HG02610 (cell line): Measurements from ENCODE around the gene KRTCAP2.

ENCODE experiments used
- ATAC-seq: cut with Tn5 transposase; IDR thresholded peaks from one replicate; pipeline ENCODE4 v1.9.1; 2021; ENCODE audit warnings: mild to moderate bottlenecking, moderate library complexity; ENCODE audit not compliant: unreplicated experiment

Gene KRTCAP2

DNA sequence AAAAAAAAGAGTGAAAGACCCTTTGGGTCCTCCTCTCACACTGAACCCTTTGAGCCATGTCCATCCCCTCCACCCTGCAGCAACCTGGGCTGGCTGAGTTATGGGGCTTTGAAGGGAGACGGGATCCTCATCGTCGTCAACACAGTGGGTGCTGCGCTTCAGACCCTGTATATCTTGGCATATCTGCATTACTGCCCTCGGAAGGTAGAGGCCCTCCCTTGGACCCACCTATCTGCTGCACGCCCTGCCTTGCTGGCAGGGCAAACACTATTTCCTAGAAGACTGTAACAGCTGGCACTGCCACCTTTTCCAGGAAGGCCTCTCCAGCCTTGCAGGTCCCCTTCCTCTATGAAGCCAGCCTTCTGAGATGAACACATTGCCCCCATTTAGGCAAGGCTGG is 36.4 kb downstream of the KRTCAP2 start:
- no peak for ATAC-seq

DNA sequence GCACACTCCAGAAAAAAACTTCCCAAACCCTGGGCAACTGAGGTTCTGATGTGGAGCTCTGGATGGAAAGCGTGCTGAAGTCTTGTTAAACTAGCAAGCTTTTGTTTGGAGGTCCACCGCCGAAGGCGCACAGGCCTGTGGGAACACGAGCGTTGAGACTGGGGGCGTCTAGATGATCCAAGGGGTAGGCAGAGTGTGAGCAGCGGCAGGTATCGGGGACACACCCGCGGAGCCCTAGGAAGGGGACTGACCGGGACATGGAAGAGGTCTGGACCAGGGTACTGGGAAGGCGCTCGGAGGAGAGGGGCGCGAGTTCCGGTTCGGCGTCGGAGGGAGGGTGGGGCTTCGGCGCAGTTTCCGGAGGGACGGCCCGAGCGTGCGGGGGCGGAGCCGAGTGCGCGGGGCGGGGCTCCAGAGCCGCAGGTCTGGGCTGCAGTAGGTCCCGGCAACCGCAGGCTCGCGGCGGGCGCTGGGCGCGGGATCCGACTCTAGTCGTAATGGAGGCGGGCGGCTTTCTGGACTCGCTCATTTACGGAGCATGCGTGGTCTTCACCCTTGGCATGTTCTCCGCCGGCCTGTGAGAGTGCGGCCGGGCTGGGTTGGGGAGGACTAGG is 37.6 kb downstream of the KRTCAP2 start, which contains the start of gene SLC50A1:
Gene SLC50A1, plus strand, starts transcription at position 438 of the 614 bp plus-strand sequence. Its CDS starts 60 bp downstream, at position 498.
- peak; percentile 77 for ATAC-seq

DNA sequence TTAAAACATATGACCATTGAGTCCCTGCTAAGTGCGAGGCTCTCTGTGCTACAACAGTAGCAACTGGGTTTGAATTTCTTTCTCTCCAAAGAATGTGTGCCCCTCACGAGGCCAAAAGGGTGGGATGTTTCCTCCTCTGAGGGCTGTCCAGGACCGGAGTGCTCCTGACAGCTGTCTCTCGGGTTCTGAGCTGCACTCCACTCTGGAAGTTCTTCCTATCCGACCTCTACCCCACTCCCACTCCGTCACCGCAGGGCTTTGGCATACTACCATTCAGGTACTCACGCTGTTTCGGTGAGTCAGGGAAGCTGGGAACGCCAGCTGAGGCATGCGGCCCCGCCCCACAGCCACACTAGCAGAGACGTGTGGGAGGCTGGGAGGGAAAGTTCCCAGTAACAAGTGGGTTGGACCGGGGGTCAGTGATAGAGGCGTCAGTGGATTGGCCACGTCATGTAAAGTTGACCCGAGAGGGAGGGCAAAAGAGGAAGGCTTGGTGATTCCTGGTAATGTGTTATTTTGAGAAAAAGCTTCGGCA is 38.2 kb downstream of the KRTCAP2 start:
- ATAC-seq: no peak

DNA sequence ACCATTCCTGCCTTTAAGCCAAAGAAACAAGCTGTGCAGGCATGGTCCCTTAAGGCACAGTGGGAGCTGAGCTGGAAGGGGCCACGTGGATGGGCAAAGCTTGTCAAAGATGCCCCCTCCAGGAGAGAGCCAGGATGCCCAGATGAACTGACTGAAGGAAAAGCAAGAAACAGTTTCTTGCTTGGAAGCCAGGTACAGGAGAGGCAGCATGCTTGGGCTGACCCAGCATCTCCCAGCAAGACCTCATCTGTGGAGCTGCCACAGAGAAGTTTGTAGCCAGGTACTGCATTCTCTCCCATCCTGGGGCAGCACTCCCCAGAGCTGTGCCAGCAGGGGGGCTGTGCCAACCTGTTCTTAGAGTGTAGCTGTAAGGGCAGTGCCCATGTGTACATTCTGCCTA is 38.8 kb downstream of the KRTCAP2 start:
- ATAC-seq: no peak

DNA sequence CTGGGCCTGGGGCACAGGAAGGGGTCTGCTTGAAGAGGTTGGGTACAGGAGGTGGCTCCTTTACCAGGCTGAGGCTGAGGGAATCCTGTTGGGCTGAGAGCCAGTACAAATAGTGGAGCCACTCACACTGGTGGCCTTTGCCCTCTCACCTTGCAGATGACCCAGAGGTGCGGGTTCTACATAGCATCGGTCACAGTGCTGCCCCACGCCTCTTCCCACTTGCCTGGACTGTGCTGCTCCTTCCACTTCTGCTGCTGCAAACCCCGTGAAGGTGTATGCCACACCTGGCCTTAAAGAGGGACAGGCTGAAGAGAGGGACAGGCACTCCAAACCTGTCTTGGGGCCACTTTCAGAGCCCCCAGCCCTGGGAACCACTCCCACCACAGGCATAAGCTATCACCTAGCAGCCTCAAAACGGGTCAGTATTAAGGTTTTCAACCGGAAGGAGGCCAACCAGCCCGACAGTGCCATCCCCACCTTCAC is 39.3 kb downstream of the KRTCAP2 start:
- no peak for ATAC-seq

DNA sequence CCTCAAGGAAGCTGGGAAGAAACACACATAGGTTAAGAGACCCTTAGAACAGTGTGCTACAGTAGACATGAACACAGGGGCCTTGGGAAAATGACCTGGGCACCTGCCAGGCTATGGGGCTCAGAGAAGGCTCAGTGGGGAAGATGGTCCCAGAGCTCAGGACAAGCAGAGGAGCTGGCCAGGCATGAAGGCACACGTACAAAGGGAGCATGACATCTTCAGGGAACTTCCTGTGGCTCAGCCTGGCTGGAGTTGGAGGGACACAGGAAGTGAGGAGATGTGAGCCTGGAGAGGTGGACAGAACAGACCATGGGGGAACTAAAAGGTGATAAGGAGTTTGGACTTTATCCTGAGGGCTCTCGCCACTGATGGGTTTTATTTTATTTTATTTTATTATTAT is 41.2 kb downstream of the KRTCAP2 start:
- ATAC-seq: no peak

DNA sequence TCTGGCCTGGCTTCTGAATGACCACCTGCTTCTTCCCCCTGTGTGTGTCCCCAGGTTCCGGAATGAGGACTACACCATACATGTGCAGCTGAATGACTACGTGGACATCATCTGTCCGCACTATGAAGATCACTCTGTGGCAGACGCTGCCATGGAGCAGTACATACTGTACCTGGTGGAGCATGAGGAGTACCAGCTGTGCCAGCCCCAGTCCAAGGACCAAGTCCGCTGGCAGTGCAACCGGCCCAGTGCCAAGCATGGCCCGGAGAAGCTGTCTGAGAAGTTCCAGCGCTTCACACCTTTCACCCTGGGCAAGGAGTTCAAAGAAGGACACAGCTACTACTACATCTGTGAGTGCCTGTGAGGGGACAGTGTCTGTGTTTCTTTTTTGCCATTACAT is 41.8 kb downstream of the KRTCAP2 start:
- ATAC-seq: no peak

DNA sequence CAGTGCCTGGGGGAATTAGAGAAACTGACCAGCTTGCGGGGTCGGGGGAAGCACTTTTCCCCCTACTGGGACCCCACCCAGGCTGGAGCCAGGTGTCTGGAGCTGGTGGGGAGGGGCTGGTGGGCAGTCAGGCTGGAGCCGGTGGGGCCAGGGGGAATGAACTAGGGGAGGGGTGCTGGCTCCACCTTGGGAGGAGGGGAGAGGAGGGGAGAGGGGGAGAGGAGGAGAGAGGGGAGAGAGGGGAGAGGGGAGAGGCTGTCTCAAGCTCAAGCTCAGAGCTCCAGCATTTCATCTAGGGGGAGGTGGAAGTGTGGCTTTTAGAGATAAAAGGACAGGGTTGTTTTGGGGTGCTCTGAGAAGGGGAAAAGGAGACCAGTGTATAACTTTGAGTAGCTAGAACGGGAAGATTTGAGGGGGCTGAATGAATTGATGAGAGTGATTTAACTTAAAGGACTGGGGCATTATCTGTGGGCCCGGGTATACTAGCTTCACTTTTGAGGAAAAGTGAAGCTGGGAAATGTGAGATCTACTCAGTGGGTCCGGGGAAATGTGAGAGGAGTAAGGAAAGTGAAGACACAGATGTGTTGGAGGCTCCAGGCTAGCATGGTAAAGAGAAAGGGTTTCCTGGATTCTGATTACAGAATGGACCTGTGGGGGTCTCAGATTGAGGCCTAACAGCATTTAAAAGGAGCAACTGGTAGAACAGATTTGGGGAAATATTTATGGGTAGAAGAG is 42.7 kb downstream of the KRTCAP2 start:
- ATAC-seq: no peak

DNA sequence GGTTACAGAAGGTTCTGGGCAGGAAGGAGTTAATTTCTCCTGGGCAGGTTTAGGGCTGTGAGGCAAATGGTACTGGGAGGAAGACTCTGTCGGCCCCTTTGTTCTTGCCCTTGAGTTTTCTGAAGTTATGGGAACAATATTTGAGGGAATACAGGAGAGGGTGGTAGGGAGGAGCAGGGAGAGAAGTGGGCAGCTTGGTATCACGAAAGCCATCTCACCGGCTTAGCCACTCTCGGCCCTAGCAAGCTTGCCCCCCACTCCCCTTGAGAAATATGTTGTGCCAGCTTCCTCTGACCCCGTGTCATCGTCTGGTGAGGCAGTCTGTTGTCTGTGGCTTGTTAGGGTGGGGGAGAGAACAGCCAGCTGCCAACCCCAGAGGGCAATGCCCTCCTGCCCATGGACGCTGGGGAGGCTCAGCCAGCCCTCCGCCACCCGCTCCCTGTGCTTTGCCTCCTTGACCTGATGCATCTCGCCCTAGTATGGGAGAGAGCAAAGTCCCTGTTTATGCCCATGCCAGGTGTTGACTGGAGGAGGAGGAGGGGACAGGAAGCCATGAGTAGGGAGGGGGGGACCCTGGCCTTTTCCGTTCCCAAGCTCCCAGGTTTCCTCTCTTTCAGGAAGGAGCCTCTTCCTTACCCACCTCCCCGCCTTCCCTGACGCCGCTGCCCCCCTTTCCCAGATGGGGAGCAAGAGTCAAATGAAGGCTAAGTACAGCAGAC is 44.2 kb downstream of the KRTCAP2 start:
- no peak for ATAC-seq

DNA sequence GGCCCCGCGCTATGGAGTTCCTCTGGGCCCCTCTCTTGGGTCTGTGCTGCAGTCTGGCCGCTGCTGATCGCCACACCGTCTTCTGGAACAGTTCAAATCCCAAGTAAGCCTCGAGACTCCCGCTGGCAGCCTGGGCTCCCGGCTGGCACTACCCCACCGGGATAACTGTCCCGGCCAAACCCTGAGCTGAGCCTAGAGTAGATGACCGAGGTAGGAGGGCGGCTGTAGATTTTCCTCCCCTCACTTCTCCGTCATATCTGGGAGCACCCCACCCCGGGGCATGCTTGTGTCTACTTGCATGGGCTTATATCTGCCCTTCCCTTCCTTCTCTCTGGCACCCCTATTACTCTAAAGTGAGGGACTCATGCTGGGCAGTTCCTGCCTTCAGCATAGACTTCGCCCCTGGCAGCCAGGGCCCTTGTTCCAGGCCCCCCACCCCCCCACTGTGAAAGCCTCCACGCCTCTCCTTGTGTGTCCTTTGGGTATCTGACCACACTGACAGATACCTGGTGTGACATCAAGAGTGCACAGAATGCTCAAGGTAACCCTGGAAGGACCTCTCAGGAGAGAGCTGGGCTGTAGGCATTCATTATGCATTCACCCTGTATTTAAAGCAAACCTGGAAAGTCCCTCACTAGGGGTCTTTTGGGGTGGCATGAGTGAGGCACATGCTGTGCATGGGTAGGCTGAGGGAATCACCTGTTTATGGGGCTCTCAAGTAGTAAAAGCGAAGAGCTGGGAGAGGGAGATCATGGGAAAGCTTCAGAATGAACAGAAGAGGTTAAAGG is 44.9 kb downstream of the KRTCAP2 start:
- no peak for ATAC-seq

DNA sequence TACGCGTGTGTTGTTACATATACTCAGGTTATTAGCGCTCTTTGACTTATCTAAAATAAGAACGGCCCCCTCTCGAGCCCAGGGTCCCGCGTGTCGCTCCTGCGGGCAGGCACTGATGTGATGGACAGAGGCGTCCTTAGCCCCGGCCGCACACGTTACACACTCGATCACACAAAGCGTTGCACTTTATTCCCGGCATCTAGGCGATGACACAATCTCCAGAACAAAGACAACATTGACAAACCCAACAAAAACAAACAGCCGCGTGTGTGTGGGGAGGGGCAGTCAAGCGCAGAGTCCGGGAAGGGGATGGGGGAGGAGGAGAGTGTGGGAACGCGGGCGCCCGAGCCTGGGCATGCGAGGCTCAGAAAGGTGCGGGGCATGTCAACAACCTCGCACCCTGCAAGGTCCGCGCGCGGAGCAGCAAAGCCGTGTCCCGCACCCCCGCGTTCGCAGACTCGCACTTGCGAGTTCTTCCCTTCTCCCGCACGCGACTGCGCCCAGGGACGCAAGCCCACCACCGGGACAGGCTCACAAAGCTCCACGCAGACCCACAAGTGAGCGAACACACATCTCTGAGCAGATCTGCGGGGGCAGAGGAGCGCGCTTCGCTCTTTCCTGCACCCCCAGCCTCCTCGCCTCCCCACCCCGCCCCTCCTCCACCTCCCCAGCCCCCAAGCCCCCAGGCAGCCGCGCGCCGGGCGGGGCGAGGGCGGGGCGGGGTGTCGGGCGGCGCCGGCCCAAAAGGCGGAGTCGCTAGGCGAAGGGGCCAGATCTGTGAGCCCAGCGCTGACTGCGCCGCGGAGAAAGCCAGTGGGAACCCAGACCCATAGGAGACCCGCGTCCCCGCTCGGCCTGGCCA is 45.8 kb downstream of the KRTCAP2 start, which contains the start of gene EFNA1:
Gene EFNA1, plus strand, starts transcription at position 772 of the 862 bp plus-strand sequence. CDS start 102 bp downstream, outside the sequence.
- no peak for ATAC-seq

DNA sequence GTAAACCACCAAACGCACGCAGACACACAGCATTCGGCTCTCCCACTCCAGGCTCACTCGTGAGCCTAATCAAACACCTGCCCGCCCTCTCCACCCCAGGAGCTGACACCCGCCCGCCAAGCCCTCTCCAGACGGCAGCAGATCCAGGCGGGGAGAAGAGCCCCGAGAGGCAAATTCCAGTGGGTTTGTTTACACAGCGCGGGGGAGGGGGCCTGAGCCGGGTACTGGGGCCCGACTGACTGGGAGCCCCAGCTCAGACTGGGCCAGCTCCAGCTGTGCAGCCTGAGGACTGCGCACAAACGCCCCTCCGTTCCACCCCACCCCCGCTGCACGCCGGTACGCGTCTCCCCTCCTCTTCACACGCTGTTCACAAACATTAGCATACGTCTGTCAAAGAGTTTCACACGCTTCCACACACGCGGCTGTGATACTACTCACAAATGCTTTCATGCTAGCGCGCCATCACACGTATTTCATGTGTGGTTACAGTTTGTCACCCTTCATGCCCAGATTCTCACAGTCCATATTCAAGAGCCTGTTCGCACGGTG is 46.5 kb downstream of the KRTCAP2 start:
- no peak for ATAC-seq

DNA sequence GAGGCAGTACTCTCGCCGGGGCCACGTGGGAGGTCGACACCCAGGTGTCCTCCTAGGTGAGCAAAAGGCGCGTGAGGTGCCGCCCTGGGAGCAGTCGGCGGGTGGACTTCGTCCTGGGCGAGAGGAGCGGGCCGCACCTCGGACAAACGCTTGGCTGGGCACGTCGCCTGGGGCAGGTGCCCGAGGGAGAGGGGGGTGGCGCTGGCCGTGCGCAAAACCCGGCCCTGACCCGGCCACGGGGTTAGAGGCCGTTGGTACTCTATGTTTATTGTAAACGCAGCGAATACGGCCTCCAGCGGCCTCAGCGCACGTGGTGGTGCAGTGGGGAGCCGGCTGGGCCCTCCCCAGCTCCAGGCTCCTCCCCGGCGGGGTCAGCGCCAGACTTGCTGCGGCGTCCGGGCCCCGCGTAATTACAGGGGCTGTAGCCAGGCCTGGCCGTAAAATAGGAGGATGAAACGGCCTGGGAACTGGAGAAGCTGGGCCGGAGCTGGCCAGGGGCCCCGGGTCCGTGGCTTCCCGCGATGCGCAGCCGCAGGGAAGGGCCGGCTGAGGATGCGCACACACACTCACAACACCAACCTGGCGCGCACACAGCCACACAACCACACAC is 47.1 kb downstream of the KRTCAP2 start:
- ATAC-seq: no peak

DNA sequence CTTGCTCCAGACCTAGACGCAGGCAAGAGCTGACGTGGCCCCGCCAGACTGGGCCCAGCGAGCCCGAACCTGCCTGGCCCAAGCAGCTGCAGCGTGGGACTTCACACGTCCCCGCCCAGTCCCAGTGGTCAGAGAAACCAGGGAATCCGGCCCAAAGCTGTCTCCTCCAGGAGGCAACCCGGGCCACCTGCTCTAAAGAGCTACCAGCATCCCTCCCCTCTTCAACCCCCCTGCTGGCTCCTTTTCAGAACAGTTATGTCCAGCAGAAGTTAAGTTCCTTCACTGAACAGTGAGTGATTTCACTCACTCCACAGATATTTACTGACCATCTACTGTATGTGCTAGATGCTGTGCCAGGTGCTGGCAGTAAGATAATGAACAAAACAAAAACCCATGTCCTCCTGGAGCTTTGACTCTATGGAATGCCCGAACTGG is 47.6 kb downstream of the KRTCAP2 start:
- ATAC-seq: no peak

DNA sequence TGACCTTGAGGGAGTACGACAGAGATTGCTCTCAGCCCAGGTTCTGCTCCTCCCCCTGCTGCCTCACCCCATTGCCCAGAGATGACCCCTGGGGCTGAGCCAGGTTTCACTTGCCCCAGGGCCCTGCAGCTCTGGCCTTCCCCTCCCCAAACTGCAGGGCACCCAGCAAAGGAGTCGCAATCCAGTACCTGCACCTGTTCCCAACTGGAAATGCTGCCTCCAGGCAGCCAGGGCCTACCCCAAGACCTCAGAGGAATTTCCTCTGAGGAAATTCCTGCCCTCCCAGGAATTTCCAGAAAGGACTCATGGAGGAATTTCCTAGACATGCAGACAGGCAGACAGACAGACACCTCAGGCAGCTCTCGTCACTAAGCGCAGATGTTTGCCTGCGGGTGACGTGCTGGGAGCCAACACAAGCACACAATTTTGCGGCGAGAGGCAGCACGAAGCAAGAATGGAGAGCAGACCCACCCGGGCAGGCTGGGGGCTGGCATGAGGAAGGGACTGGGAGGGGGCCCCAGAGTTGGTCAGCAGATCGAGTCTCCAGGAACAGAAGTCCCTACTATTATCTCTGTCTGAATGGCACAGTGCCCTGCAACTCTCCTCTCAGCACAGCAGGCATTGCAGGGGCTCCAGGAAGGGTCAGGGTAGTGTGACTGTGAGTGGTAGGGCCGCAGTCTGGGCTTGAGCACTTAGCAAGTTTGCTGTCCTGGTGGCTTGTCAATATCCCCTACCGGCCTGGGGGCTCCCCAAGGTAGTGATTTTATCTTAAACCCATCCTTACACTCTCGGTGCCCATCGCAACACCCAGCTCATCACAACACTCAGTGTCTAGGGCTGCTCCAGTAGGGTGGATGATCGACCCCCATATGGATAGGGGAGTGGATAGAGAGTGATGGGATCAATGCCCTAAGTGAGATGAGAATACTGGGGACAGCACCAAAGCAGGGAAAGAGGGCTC is 48.3 kb downstream of the KRTCAP2 start:
- no peak for ATAC-seq

DNA sequence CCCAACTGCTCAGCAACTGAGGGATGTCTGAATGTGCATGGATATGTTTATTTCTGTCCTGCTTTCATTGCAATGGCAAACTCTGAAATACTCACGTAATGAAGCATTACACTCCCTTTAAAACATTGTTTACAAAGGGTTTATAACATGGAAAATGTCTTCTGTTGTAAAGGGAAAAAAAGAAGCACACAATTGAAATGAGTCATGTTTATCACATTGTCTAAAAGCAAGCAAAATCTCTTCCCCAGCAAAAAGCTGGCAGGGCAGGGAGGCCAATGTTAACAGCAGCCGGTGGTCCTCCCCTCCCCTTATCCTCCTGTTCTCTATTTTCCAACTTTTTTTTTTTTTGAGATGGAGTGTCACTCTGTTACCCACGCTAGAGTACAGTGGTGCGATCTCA is 49.3 kb downstream of the KRTCAP2 start:
- no peak for ATAC-seq

DNA sequence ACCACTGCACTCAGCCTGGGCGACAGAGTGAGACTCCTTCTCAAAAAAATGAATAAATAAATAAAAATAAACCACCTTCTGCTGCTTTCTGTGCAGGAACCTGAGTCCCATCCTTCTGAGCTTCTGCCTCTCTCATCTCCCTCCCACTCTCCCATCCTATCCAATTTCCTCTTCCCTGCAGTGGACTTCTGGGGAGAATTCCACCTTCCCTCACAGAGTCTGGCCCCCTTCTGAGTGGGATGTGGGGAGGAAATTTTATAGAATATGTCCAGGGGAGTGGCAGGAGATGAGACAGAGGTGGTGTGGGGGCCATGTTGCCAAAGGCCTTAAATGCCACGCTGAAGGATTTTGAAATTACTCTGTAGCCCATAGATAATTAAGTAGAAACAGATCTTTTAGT is 50.8 kb downstream of the KRTCAP2 start:
- no peak for ATAC-seq

DNA sequence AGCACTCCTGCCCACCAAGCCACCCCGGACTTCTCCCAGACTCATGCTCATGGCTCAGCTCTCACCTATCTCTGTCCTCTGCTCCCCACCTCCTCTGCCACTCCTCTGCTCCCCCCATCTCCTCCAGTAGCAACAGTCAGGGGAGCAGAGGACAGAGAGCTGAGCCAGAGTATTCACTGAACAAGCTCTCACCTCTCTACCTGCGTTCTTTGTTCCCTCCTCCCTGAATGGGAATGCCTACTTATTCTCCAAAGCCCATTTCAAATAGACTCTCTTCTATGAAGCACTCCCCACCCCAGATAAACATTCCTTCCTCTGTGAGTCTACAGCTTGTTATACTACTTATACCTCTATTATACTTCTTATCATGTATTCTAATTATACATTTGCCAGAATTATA is 51.9 kb downstream of the KRTCAP2 start:
- no peak for ATAC-seq
